ENCODE results near the gene MOCS3.

DNA sequence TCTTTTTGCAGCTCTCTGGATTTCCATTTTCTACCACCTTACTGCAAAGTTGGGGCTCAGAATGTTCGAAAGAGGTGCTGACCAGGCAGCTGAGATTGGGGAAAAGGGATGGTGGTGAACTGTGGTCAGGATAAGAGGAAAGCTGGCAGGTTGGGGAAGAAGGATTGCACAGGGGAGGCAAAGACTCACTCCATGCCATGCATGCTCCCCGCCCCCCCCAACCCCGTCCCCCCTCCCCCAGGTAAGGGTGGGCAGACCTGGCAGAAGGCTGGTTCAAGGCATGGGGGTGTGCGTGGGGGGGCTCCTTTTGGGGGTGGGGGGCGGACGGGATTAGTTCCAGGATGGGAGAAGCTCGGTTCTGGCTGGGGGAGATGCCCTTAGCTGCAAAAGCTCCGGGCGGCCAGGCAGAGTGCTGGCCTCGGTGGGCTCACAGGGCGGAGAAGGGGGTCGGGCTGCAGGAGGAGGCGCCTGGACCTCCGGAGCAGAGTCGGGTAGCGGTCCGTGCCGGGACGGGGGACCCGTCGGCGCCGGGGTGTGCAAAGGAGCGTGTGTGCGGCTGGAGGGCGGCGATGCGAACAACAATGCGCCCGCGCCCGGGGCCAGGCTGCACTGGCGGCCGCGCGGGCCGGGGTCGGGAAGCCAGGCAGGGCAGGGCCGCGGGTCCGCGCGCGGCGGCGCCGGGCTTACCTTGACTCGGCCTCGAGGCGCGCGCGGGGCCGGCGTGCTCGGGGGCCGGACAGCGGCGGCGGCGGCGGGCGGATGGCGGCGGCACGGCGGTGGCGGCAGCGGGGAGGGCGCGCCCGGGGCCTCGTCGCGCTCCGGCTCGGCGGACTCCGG is 28.3 kb upstream of the MOCS3 start:
- no peak for TF ChIP-seq CTCF (IDR thresholded peaks at IDR 0.05)
- peak in 1 of 3 donors; percentile 7 for TF ChIP-seq POLR2A (IDR thresholded peaks at IDR 0.05)
